IPS DF 4.7 (cell line): Measurements from ENCODE around the gene DHRS4.
"Not testable (repeated sequence)": the region's sequence is repeated elsewhere in the genome, so short reads cannot be mapped to it uniquely, and the experiment has no call there.

Experiments
- DNase-seq: peaks from one replicate; pipeline ENCODE4 v3.0.0-alpha.2; 2013; ENCODE audit warnings: low spot score; ENCODE audit errors: extremely low read depth

Gene DHRS4

GRCh38 chr14:23981951-23982813, 28.6 kb downstream of the DHRS4 start:
- not testable (repeated sequence) for DNase-seq

DNA sequence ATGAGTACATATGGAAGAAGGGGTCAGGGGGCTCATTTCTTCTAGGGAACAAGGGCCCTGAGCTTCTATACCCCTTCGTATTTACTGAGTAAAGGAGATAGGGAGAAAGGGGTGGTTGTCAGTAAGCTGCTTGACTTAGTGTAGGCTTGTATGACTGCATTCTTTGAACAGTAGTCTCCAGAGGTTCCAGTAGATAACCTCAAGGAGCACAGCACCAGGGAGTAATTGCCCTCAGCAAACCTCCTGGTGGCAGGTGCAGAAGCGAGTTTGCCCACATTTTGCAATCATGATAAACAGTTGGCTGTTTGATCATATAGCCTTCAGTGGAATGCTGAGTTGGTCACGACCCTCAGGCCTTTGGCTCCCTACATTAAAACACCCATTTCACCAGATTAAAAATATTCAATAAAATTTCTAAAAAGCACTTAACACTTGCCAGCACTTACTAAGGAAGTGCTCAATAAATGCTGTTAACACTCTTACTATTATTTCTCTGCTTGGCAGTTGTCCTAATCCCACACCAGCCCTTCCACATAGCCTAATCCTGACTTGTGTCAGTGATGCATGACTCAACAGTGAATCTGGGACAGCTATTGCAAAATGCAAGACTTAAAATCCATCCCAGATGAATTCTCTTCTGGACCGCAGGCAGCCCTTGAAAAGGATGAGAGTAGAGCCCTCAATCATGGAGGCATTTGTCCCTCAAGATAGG, 31.5 kb downstream of the DHRS4 start:
- no peak for DNase-seq

DNA sequence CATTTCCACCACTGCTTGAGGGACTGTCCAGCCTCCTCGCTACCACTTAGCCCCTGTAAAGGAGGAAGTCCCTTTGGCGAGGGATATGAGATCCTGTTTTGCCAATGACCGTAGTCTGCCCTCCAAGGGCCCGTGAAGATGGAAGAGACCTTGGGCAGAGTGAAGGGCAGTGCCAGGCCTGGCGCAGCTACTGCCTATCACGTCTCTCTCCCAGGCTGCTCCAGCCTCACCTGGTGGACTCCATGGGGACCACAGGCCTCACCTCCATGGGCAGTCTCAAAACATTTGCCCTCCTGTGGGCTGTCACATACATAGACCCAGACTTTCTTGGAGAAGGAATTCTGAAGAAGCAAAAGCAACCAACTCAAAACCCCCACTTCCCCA, 34.6 kb downstream of the DHRS4 start:
- DNase-seq: not testable (repeated sequence)

DNA sequence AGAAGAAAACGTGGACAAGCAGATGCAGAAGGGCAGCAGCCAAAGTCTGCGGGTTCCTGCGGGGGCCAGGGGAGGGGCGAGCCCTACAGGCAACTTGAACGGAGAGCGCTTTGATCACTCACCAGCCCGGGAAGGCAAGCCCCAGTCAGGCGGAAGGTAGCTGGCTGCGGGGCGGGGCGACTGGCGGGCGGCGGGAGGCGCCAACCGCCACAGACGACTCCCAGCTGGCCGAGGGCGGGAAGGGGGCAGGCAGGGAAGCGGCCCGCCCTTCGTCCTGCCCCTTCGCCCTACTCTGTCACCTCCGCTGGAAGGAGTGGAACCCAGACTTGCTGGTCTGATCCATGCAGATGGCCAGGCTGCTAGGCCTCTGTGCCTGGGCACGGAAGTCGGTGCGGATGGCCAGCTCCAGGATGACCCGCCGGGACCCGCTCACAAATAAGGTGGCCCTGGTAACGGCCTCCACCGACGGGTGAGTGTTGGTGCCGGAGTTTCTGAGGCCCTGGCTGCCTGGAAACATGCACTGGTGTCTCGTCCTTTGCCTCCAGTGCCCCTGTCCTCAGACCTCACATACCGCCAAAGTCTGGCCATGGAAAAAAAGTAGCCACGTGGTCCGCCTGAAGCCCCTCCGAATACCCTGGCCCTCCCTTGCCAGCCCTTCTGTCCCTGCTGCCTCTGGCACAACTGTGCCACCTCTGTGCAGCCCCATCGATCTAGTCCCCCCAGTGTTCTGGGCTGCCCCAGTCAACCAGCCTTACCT, 35.2 kb downstream of the DHRS4 start, which contains the start of gene DHRS4L2:
DHRS4L2 (plus strand) TSS at position 323 of the 757 bp plus-strand sequence; CDS start at position 342, 19 bp downstream.
- not testable (repeated sequence) for DNase-seq

DNA sequence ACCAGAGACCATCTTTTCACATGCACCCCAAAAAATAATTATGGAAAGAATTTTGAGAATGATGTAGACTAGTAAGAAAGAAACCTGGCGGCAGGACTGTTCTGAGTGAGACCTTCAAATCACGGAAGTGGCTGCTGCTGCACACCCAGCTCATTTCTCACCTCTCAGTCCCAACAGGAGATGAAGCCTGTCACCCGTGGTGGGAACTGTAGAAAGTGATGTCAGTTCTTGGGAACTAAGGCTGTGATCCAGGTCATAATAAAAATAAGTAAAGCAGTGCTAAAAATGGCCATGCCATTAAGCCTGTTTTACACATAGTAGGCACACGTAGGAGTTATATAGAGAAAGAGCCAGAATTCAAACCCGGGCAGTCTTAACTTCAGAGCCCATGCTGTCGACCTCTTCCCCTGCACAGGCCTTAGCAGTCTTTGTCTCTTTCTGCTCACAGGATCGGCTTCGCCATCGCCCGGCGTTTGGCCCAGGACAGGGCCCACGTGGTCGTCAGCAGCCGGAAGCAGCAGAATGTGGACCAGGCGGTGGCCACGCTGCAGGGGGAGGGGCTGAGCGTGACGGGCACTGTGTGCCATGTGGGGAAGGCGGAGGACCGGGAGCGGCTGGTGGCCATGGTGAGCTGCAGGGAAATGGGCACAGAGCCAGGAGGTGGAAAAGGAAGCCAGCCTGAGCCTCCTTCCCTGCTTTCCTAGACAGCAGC, 36.3 kb downstream of the DHRS4 start:
- not testable (repeated sequence) for DNase-seq

DNA sequence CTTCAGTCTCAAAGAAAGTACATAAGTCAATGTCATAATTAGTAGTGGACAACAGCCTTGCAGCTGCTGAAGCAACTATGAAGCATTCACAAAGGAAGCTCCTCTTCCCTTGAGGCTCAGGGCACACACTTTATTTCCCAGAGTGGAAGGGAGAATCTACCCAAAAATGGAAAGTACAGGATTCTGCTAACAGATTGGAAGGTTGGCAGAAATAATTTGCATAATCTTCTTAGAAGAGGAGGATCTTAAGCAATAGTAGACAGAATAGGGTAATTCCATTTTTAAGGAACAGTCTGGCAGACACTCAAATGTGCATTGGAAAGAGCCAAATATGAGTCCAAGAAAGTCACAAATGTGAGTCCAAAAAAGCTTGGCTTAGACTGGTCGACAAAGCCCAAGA, 37.4 kb downstream of the DHRS4 start:
- DNase-seq: not testable (repeated sequence)

DNA sequence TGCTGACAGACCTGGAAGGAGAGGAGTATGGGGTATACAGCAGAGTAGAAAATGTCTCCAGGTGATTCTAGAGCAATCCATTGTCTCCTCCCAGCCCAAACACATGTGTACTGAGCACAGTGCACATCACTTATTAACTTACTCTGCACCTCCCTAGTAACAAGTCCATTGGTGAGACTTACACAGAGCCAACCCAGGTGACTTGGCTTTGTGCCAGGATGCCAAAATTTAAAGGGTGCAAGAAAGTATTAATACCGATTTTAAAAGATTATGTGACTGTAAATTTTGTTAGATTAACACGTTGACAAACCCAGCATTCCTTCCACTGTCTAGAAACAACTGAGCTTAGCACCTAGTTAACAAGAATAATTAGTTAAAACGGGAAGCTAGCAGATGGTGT, 39.5 kb downstream of the DHRS4 start:
- not testable (repeated sequence) for DNase-seq

- DNase-seq: not testable (repeated sequence)
These were observed 42.4 kb downstream of the DHRS4 start for GRCh38 chr14:23996009-23996408.

DNA sequence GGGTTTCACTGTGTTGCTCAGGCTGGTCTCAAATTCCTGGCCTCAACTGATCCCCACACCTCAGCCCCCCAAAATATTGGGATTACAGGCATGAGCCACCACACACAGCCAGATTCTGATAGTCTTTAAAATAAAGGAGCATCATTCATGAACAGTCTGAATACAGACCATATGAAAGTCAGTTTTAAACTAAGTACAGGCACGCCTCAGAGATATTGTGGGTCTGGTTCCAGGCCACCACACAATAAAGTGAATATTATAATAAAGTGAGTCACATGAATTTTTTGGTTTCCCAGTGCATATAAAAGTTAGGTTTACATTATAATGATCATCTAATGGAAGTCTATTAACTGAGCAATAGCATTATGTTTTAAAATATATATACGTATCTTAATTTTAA, 43.3 kb downstream of the DHRS4 start:
- DNase-seq: not testable (repeated sequence)

- not testable (repeated sequence) for DNase-seq
These were observed 46.1 kb downstream of the DHRS4 start for GRCh38 chr14:23999640-24000039.

GRCh38 chr14:24001078-24001477, 47.5 kb downstream of the DHRS4 start:
- not testable (repeated sequence) for DNase-seq

GRCh38 chr14:24001679-24002078, 48.1 kb downstream of the DHRS4 start:
- DNase-seq: not testable (repeated sequence)

DNA sequence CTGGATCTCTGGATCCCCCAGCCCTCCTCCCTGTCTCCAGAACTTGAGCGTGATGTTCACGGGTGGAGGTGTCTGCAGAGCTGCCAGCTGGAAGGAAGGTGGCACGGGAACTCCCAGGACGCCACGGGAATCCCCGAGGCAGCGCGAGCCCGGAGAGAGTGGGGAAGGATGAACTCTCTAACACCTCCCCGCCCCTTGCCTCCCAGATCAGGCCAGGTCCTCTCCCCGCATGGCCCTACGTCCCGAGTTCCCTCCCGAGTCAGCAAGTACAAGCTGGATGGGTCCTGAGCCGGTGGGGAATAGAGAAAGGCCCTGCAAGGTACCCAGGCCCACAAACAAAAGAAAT, 52.9 kb downstream of the DHRS4 start:
- not testable (repeated sequence) for DNase-seq

- not testable (repeated sequence) for DNase-seq
These were observed 53.5 kb downstream of the DHRS4 start for GRCh38 chr14:24006817-24007652.

GRCh38 chr14:24011051-24011450, 57.5 kb downstream of the DHRS4 start:
- DNase-seq: no peak

DNA sequence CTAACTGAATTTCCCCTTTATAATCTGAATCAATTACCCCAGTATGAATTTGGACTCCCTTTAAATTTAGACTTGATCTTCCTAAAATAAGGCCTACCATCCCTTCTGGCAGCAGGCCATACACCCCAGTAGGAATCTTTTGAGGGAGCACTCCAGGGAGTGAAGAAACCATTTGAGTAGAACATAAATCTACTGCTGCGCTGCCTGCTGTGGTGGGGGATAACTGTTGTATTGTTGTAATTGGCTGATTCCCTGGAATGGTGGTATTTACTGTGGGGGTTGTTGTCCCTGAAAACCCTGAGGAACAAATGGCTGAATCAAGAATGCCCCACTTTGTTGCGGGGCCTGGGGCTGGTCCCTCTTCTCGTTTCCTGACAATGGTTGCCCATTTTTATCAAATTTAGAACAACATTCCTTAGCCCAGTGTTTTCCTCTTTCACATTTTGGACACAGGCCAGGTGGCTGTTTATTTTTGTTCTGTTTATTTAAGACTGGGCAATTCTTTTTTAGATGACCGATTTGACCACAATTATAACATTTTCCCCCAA, 59.2 kb downstream of the DHRS4 start:
- DNase-seq: not testable (repeated sequence)

GRCh38 chr14:24013654-24014514, 60.3 kb downstream of the DHRS4 start:
- DNase-seq: no peak

GRCh38 chr14:24015745-24016144, 62.2 kb downstream of the DHRS4 start:
- not testable (repeated sequence) for DNase-seq
